ENCODE data around the gene PLCL1.
"Not testable (repeated sequence)": the region's sequence is repeated elsewhere in the genome, so short reads cannot be mapped to it uniquely, and the experiment has no call there.

PLCL1 gene

DNA sequence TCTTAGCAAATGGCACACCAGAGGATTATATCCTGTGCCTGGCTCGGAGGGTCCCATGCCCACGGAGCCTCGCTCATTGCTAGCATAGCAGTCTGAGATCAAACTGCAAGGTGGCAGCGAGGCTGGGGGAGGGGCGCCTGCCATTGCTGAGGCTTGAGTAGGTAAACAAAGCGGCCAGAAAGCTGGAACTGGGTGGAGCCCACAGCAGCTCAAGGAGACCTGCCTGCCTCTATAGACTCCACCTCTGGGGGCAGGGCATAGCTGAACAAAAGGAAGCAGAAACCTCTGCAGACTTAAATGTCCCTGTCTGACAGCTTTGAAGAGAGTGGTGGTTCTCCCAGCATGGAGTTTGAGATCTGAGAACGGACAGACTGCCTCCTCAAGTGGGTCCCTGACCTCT lies 392.2 kb downstream of the PLCL1 start:
- not testable (repeated sequence) for DNase-seq

All from T-helper 1 cell (primary cell).